Measurements from ENCODE around the gene DNER.
"Not testable (repeated sequence)": the region's sequence is repeated elsewhere in the genome, so short reads cannot be mapped to it uniquely, and the experiment has no call there.

The DNER gene

GRCh38 chr2:229636571-229636970 is 77.8 kb downstream of the DNER start:
- intact Hi-C loops (cut with micrococcal nuclease): no loop called here
- H3K27ac Mint-ChIP-seq: no peak overlapping the region

GRCh38 chr2:229635371-229635680 is 79.0 kb downstream of the DNER start:
- H3K4me1 Mint-ChIP-seq (ENCODE audit: low read depth): no peaks in the 10 kb centered on the region
- no peak overlapping the region for H3K4me3 Mint-ChIP-seq
- H3K27ac Mint-ChIP-seq: no peak overlapping the region
- intact Hi-C loops (cut with micrococcal nuclease): no loop called here
- H3K36me3 Mint-ChIP-seq (ENCODE audit: low read depth): no peaks in the 10 kb centered on the region
- no peaks in the 10 kb centered on the region for H3K27me3 Mint-ChIP-seq
- H3K9me3 Mint-ChIP-seq: no peaks in the 10 kb centered on the region

More at GRCh38 chr2:229636571-229636970, 77.8 kb downstream of the DNER start:
- no peaks in the 10 kb centered on the region for H3K9me3 Mint-ChIP-seq
- H3K36me3 Mint-ChIP-seq (ENCODE audit: low read depth): no peaks in the 10 kb centered on the region
- no peaks in the 10 kb centered on the region for H3K4me1 Mint-ChIP-seq (ENCODE audit: low read depth)
- no peak overlapping the region for H3K4me3 Mint-ChIP-seq
- peaks cover 3% of the 10 kb centered on the region for H3K27me3 Mint-ChIP-seq

- Mint-ChIP-seq H3K4me1 (ENCODE audit: low read depth) (no peaks in the 10 kb centered on the region), H3K4me3 (no peak overlapping the region), H3K36me3 (ENCODE audit: low read depth) (no peaks in the 10 kb centered on the region), H3K9me3 (no peaks in the 10 kb centered on the region), H3K27me3 (no peaks in the 10 kb centered on the region), H3K27ac (no peak overlapping the region)
- intact Hi-C loops (cut with micrococcal nuclease): no loop called here
Measured at GRCh38 chr2:229634601-229635370, 79.6 kb downstream of the DNER start.

GRCh38 chr2:229633556-229633955 is 80.8 kb downstream of the DNER start:
- no peaks in the 10 kb centered on the region for H3K36me3 Mint-ChIP-seq (ENCODE audit: low read depth)
- intact Hi-C loops (cut with micrococcal nuclease): no loop called here
- no peaks in the 10 kb centered on the region for H3K9me3 Mint-ChIP-seq
- no peak overlapping the region for H3K4me3 Mint-ChIP-seq
- no peak overlapping the region for H3K27ac Mint-ChIP-seq
- H3K27me3 Mint-ChIP-seq: no peaks in the 10 kb centered on the region
- no peaks in the 10 kb centered on the region for H3K4me1 Mint-ChIP-seq (ENCODE audit: low read depth)

- Mint-ChIP-seq H3K9me3 (no peaks in the 10 kb centered on the region), H3K36me3 (ENCODE audit: low read depth) (no peaks in the 10 kb centered on the region), H3K27me3 (no peaks in the 10 kb centered on the region), H3K4me3 (no peak overlapping the region), H3K4me1 (ENCODE audit: low read depth) (no peaks in the 10 kb centered on the region), H3K27ac (no peak overlapping the region)
- intact Hi-C loops (cut with micrococcal nuclease): no loop called here
Measured at GRCh38 chr2:229629039-229629438, 85.3 kb downstream of the DNER start.

- no peaks in the 10 kb centered on the region for H3K36me3 Mint-ChIP-seq (ENCODE audit: low read depth)
- no peak overlapping the region for H3K27ac Mint-ChIP-seq
- no peaks in the 10 kb centered on the region for H3K4me1 Mint-ChIP-seq (ENCODE audit: low read depth)
- H3K27me3 Mint-ChIP-seq: no peaks in the 10 kb centered on the region
- H3K9me3 Mint-ChIP-seq: no peaks in the 10 kb centered on the region
- H3K4me3 Mint-ChIP-seq: no peak overlapping the region
- intact Hi-C loops (cut with micrococcal nuclease): no loop called here
Measured at GRCh38 chr2:229627728-229628127, 86.6 kb downstream of the DNER start.

- Mint-ChIP-seq H3K4me3 (no peak overlapping the region), H3K36me3 (ENCODE audit: low read depth) (no peaks in the 10 kb centered on the region), H3K4me1 (ENCODE audit: low read depth) (no peaks in the 10 kb centered on the region)
Measured at GRCh38 chr2:229622495-229623355, 91.6 kb downstream of the DNER start.

GRCh38 chr2:229620759-229621158 is 93.6 kb downstream of the DNER start:
- H3K4me3 Mint-ChIP-seq: no peak overlapping the region
- intact Hi-C loops (cut with micrococcal nuclease): no loop called here

More at GRCh38 chr2:229622495-229623355, 91.6 kb downstream of the DNER start:
- intact Hi-C loops (cut with micrococcal nuclease): no loop called here
- Mint-ChIP-seq H3K9me3 (no peaks in the 10 kb centered on the region), H3K27ac (no peak overlapping the region), H3K27me3 (no peaks in the 10 kb centered on the region)

GRCh38 chr2:229620289-229620688 is 94.1 kb downstream of the DNER start:
- intact Hi-C loops (cut with micrococcal nuclease): no loop called here
- Mint-ChIP-seq H3K27ac (no peak overlapping the region), H3K4me3 (no peak overlapping the region), H3K27me3 (no peaks in the 10 kb centered on the region), H3K4me1 (ENCODE audit: low read depth) (no peaks in the 10 kb centered on the region), H3K36me3 (ENCODE audit: low read depth) (no peaks in the 10 kb centered on the region), H3K9me3 (no peaks in the 10 kb centered on the region)

More at GRCh38 chr2:229620759-229621158, 93.6 kb downstream of the DNER start:
- no peaks in the 10 kb centered on the region for H3K36me3 Mint-ChIP-seq (ENCODE audit: low read depth)
- no peaks in the 10 kb centered on the region for H3K27me3 Mint-ChIP-seq
- no peak overlapping the region for H3K27ac Mint-ChIP-seq
- H3K4me1 Mint-ChIP-seq (ENCODE audit: low read depth): no peaks in the 10 kb centered on the region
- no peaks in the 10 kb centered on the region for H3K9me3 Mint-ChIP-seq

- Mint-ChIP-seq H3K36me3 (ENCODE audit: low read depth) (no peaks in the 10 kb centered on the region), H3K4me1 (ENCODE audit: low read depth) (no peaks in the 10 kb centered on the region), H3K27ac (no peak overlapping the region), H3K27me3 (no peaks in the 10 kb centered on the region), H3K9me3 (no peaks in the 10 kb centered on the region), H3K4me3 (no peak overlapping the region)
- intact Hi-C loops (cut with micrococcal nuclease): no loop called here
Measured at GRCh38 chr2:229616433-229616832, 97.9 kb downstream of the DNER start.

GRCh38 chr2:229614021-229614420 is 100.3 kb downstream of the DNER start:
- H3K4me3 Mint-ChIP-seq; H3K27me3 Mint-ChIP-seq; intact Hi-C loops (cut with micrococcal nuclease); H3K36me3 Mint-ChIP-seq (ENCODE audit: low read depth); H3K4me1 Mint-ChIP-seq (ENCODE audit: low read depth); H3K27ac Mint-ChIP-seq; H3K9me3 Mint-ChIP-seq: not testable (repeated sequence)

- no peak overlapping the region for H3K4me3 Mint-ChIP-seq
- H3K27me3 Mint-ChIP-seq: no peaks in the 10 kb centered on the region
- no peaks in the 10 kb centered on the region for H3K9me3 Mint-ChIP-seq
- no peaks in the 10 kb centered on the region for H3K36me3 Mint-ChIP-seq (ENCODE audit: low read depth)
- intact Hi-C loops (cut with micrococcal nuclease): no loop called here
- no peak overlapping the region for H3K27ac Mint-ChIP-seq
- no peaks in the 10 kb centered on the region for H3K4me1 Mint-ChIP-seq (ENCODE audit: low read depth)
Measured at GRCh38 chr2:229612384-229612971, 101.9 kb downstream of the DNER start.

GRCh38 chr2:229611360-229611759 is 103.0 kb downstream of the DNER start:
- no peaks in the 10 kb centered on the region for H3K4me1 Mint-ChIP-seq (ENCODE audit: low read depth)
- no peaks in the 10 kb centered on the region for H3K9me3 Mint-ChIP-seq
- no peak overlapping the region for H3K27ac Mint-ChIP-seq
- no peaks in the 10 kb centered on the region for H3K27me3 Mint-ChIP-seq
- H3K36me3 Mint-ChIP-seq (ENCODE audit: low read depth): no peaks in the 10 kb centered on the region
- no peak overlapping the region for H3K4me3 Mint-ChIP-seq
- intact Hi-C loops (cut with micrococcal nuclease): no loop called here

GRCh38 chr2:229610872-229611271 is 103.5 kb downstream of the DNER start:
- no peaks in the 10 kb centered on the region for H3K9me3 Mint-ChIP-seq
- H3K4me1 Mint-ChIP-seq (ENCODE audit: low read depth): no peaks in the 10 kb centered on the region
- H3K36me3 Mint-ChIP-seq (ENCODE audit: low read depth): no peaks in the 10 kb centered on the region
- no peak overlapping the region for H3K27ac Mint-ChIP-seq
- no peaks in the 10 kb centered on the region for H3K27me3 Mint-ChIP-seq
- intact Hi-C loops (cut with micrococcal nuclease): no loop called here
- H3K4me3 Mint-ChIP-seq: no peak overlapping the region

All from dendritic cell treated with granulocyte-macrophage colony-stimulating factor and Interleukin-4, amounts not matched to agents 40 ng/mL and 50 ng/mL, for 4 days (primary cell).